T-helper 17 cell (primary cell): ENCODE results near the gene FBXW10B. TPM values are rescaled to one million over a fixed set of nuclear protein-coding genes. Genes with fewer than 3 reads are reported as not detected.

Experiments
- total RNA-seq, 4 donors: library from RNA in 2 of 4; stranded (reverse) in 2 of 4; gene quantifications; one replicate each; pipeline ENCODE4 v1.2.3 and lab custom pipeline; 2022 to 2026

The FBXW10B gene
- total RNA-seq, 2 donors from 2014 or later, result 0.78 TPM; not detected in 1

Other genes starting within 250 kb of the FBXW10B start
- gene CDRT4, start 152.1 kb downstream of the FBXW10B start, total RNA-seq, result 1 to 10 TPM; 5.0 to 8.3 TPM
- gene TVP23C, start 56.2 kb downstream of the FBXW10B start, total RNA-seq, result 10 to 100 TPM; 18.2 to 21.8 TPM
- 1 to 10 TPM; 5.2 to 7.8 TPM for gene TRIM16, start 64.6 kb upstream of the FBXW10B start, total RNA-seq
- gene ZNF286A, start 80.0 kb upstream of the FBXW10B start, total RNA-seq, result 10 to 100 TPM; 14.9 to 19.6 TPM
- gene TBC1D26, start 112.6 kb upstream of the FBXW10B start, total RNA-seq, result not detected